Endothelial cell of umbilical vein (primary cell): ENCODE measurements around the gene C11orf65. TPM values are rescaled to one million over a fixed set of nuclear protein-coding genes. Genes with fewer than 3 reads are reported as not detected.

Experiments
- BruUV-seq: library from RNA; stranded (reverse); fragments of 400-500 nt; replicated peaks from 2 replicates; lab custom pipeline; 2021; lab: Mats Ljungman, UMichigan
- CTCF ChIA-PET: fragments of 300-600, 350-600 bp; sonication (Branson Sonifier 250); formaldehyde crosslinking; loops from one replicate; lab custom pipeline; 2021; ENCODE audit warnings: antibody characterized with exemption, inconsistent platforms; lab: Charles Lee
- POLR2A ChIA-PET: fragments of 300-600, 350-600 bp; sonication (Branson Sonifier 250); formaldehyde crosslinking; loops from one replicate; lab custom pipeline; 2021; ENCODE audit warnings: antibody characterized with exemption, inconsistent platforms; lab: Charles Lee
- DNase-seq: peaks from one replicate; pipeline ENCODE4 v3.0.0-alpha.2; 2011; ENCODE audit warnings: low read depth, low spot score
- FAIRE-seq: peaks from 2 replicates; lab custom pipeline; 2011; peaks lifted over from hg19 to GRCh38; lab: Jason Lieb, UNC
- H2AFZ ChIP-seq: 2 replicates; pipeline ENCODE4 v1.6.0; 2012; ENCODE audit warnings: low read depth, low read length, control low read depth, inconsistent platforms
- H3K27ac ChIP-seq: 2 replicates; pipeline ENCODE4 v1.5.1; 2011; ENCODE audit warnings: low read depth, mild to moderate bottlenecking, control low read depth, low read length, moderate library complexity; ENCODE audit not compliant: insufficient read depth
- H3K27me3 ChIP-seq, 2 experiments: 2 replicates each; pipeline versions ENCODE4 v1.6.0 to v1.6.1; 2011; ENCODE audit warnings: low read length in 2 of 2, mixed read lengths in 1 of 2; ENCODE audit not compliant: control insufficient read depth in 2 of 2, insufficient read depth in 2 of 2
- H3K36me3 ChIP-seq, 2 experiments: 2 replicates in 1 of 2; 3 replicates in 1 of 2; pipeline ENCODE4 v1.5.1; 2011; ENCODE audit warnings: low read length in 2 of 2, mild to moderate bottlenecking in 1 of 2, moderate library complexity in 1 of 2; ENCODE audit not compliant: control insufficient read depth in 2 of 2, insufficient read depth in 2 of 2; ENCODE audit errors: extremely low read depth in 1 of 2
- H3K4me1 ChIP-seq: 3 replicates; pipeline ENCODE4 v1.5.1; 2011; ENCODE audit warnings: mild to moderate bottlenecking, low read length; ENCODE audit not compliant: control insufficient read depth, insufficient read depth; ENCODE audit errors: extremely low read depth
- H3K4me2 ChIP-seq: 2 replicates; pipeline ENCODE4 v1.6.1; 2011; ENCODE audit warnings: low read length, control low read depth, mixed read lengths; ENCODE audit not compliant: insufficient read depth
- H3K4me3 ChIP-seq, 3 experiments: fragments of 200-600 bp in 1 of 3; sonication (generic), shearing (Covaris generic) in 1 of 3; replicated peaks in 1 of 3; 2 replicates each; pipeline ENCODE4 v1.5.1; 2011 to 2016; ENCODE audit warnings: control low read depth in 3 of 3, low read length in 3 of 3, mild to moderate bottlenecking in 2 of 3, inconsistent platforms in 1 of 3, low read depth in 1 of 3, moderate library complexity in 1 of 3; ENCODE audit not compliant: insufficient read depth in 1 of 3
- H3K79me2 ChIP-seq: 2 replicates; pipeline ENCODE4 v1.6.0; 2012; ENCODE audit warnings: low read length, inconsistent platforms; ENCODE audit not compliant: control insufficient read depth, insufficient read depth
- H3K9ac ChIP-seq: replicated peaks from 2 replicates; pipeline ENCODE3; 2011; ENCODE audit warnings: low read length, control low read depth; ENCODE audit not compliant: insufficient read depth; ENCODE audit errors: extremely low read depth
- H3K9me1 ChIP-seq: replicated peaks from 3 replicates; pipeline ENCODE4 v1.6.0; 2011; ENCODE audit warnings: mild to moderate bottlenecking, low read length; ENCODE audit not compliant: control insufficient read depth, insufficient read depth; ENCODE audit errors: extremely low read depth
- H3K9me3 ChIP-seq: replicated peaks from 2 replicates; pipeline ENCODE4 v1.5.1; 2012; ENCODE audit warnings: low read length, inconsistent platforms; ENCODE audit not compliant: control insufficient read depth, insufficient read depth
- H4K20me1 ChIP-seq: replicated peaks from 2 replicates; pipeline ENCODE3; 2011; ENCODE audit warnings: mild to moderate bottlenecking, low read length; ENCODE audit not compliant: control insufficient read depth, insufficient read depth; ENCODE audit errors: extremely low read depth
- EZH2 ChIP-seq: IDR thresholded peaks from 2 replicates; pipeline ENCODE4 v1.6.1; 2012; ENCODE audit warnings: borderline replicate concordance, low read depth, mild to moderate bottlenecking, moderate library complexity, low read length, inconsistent platforms; ENCODE audit not compliant: severe bottlenecking
- FOS ChIP-seq: IDR thresholded peaks from 2 replicates; pipeline ENCODE4 v1.6.1; 2011; ENCODE audit warnings: mild to moderate bottlenecking, low read length, moderate library complexity, borderline replicate concordance; ENCODE audit not compliant: insufficient read depth
- GATA2 ChIP-seq: IDR thresholded peaks from 2 replicates; pipeline ENCODE4 v1.7.0; 2011; ENCODE audit warnings: low read depth, mild to moderate bottlenecking, moderate library complexity, mixed read lengths, low read length; ENCODE audit not compliant: insufficient read length, insufficient read depth
- JUN ChIP-seq: IDR thresholded peaks from 2 replicates; pipeline ENCODE4 v1.6.1; 2011; ENCODE audit warnings: borderline replicate concordance, low read depth; ENCODE audit not compliant: insufficient read length, insufficient read depth
- MYC ChIP-seq: IDR thresholded peaks from one replicate; pipeline ENCODE4 v1.6.1; 2011; ENCODE audit warnings: mild to moderate bottlenecking, low read depth, low read length
- POLR2A ChIP-seq: IDR thresholded peaks from 2 replicates; pipeline ENCODE4 v1.6.1; 2012; ENCODE audit warnings: low read depth, mild to moderate bottlenecking, control low read depth, low read length
- POLR2AphosphoS5 ChIP-seq: IDR thresholded peaks from 2 replicates; pipeline ENCODE4 v1.6.1; 2012; ENCODE audit warnings: low read depth, mild to moderate bottlenecking, control low read depth, low read length, moderate library complexity; ENCODE audit not compliant: insufficient read depth
- dilution Hi-C: fragments of 300-500 bp; cut with MboI; formaldehyde crosslinking; loops from one replicate; pipeline ENCODE4 v1.15.0; 2019; ENCODE audit warnings: low sequenced_read_pairs; ENCODE audit not compliant: extremely low pct_ligation_motif_present
- intact Hi-C: fragments of 100-400 bp; cut with micrococcal nuclease; formaldehyde crosslinking; loops from one replicate; pipeline ENCODE4 v1.10.0; 2022
- polyA plus RNA-seq, 4 experiments: library from polyadenylated mRNA; depleted of rRNA in 3 of 4; stranded (reverse) in 3 of 4; unstranded in 1 of 4; fragments of >200 nt; gene quantifications; 2 replicates each; pipeline versions ENCODE4 v1.2.1 to v1.2.3, GENCODE V29; 2011 to 2012; ENCODE audit warnings: missing spikeins in 1 of 4
- total RNA-seq: library from RNA; stranded (reverse); gene quantifications from 2 replicates; pipeline ENCODE4 v1.2.3, GENCODE V29; 2021
- TF ChIP-seq, protein P1 (sequence below), 2 donors: IDR thresholded peaks; 1 replicate in 1 of 2; 2 replicates in 1 of 2; pipeline ENCODE4 v1.5.1; 2011; ENCODE audit warnings: low read length in 2 of 2, mild to moderate bottlenecking in 2 of 2, moderate library complexity in 2 of 2, control low read depth in 1 of 2, inconsistent platforms in 1 of 2, low read depth in 1 of 2; ENCODE audit not compliant: insufficient read depth in 1 of 2; ENCODE audit errors: extremely low read depth in 1 of 2
- TF ChIP-seq, protein P2 (sequence below): IDR thresholded peaks from 2 replicates; pipeline ENCODE4 v1.6.1; 2011; ENCODE audit not compliant: insufficient read depth, insufficient read length

Gene C11orf65
- total and polyA plus RNA-seq, 2 donors (not counting 3 experiments of a cell fraction or from before 2014, with no cell fraction given), result not detected

DNA sequence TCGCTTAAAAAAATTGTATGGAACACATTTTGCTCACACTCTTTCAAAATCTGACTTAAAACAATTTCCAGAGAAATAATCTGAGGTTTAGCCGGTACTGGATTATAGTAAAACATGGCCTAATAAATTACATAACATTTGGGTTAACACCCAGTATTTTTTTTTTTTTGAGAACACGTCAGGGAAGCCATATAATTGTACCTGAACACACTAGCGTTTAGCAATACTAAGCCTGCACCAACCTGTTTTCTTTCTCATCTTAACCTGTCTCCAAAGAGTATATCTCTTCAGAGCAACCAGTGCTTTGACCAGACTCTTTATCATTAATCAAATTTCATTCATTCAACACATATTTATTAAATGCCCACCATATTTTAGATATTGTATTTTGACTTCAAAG lies 32.8 kb upstream of the C11orf65 start:
- H2AFZ ChIP-seq, result no peak overlapping the region
- no peak overlapping the region for H3K4me2 ChIP-seq
- DNase-seq, result no peak
- dilution Hi-C loops, result no loop called here
- H3K4me1 ChIP-seq, result peaks cover 10% of the 10 kb centered on the region
- no peaks in the 10 kb centered on the region for H3K9me1 ChIP-seq
- no peak overlapping the region for H3K4me3 ChIP-seq
- BruUV-seq, result no TSS peak
- no peaks in the 10 kb centered on the region for H3K36me3 ChIP-seq
- H3K9me3 ChIP-seq, result no peaks in the 10 kb centered on the region
- TF ChIP-seq FOS (no peak), POLR2A (no peak), JUN (no peak), MYC (no peak), POLR2AphosphoS5 (no peak), GATA2 (no peak), EZH2 (no peak)
- TF ChIP-seq, protein P1, sequence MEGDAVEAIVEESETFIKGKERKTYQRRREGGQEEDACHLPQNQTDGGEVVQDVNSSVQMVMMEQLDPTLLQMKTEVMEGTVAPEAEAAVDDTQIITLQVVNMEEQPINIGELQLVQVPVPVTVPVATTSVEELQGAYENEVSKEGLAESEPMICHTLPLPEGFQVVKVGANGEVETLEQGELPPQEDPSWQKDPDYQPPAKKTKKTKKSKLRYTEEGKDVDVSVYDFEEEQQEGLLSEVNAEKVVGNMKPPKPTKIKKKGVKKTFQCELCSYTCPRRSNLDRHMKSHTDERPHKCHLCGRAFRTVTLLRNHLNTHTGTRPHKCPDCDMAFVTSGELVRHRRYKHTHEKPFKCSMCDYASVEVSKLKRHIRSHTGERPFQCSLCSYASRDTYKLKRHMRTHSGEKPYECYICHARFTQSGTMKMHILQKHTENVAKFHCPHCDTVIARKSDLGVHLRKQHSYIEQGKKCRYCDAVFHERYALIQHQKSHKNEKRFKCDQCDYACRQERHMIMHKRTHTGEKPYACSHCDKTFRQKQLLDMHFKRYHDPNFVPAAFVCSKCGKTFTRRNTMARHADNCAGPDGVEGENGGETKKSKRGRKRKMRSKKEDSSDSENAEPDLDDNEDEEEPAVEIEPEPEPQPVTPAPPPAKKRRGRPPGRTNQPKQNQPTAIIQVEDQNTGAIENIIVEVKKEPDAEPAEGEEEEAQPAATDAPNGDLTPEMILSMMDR (IDR thresholded peaks at IDR 0.05; ENCODE audit: extremely low read depth in 1 of 2, insufficient read depth in 1 of 2, low read depth in 1 of 2, low read length in 2 of 2), result no peak
- TF ChIP-seq, protein P2, sequence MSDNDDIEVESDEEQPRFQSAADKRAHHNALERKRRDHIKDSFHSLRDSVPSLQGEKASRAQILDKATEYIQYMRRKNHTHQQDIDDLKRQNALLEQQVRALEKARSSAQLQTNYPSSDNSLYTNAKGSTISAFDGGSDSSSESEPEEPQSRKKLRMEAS, result no peak
- intact Hi-C loops, result no loop called here
- no peaks in the 10 kb centered on the region for H4K20me1 ChIP-seq
- H3K79me2 ChIP-seq, result peaks cover 7% of the 10 kb centered on the region
- no peak for FAIRE-seq
- H3K27me3 ChIP-seq, result no peaks in the 10 kb centered on the region
- H3K9ac ChIP-seq, result no peak overlapping the region
- no peak overlapping the region for H3K27ac ChIP-seq
- POLR2A ChIA-PET, result no interaction called here
- CTCF ChIA-PET, result no interaction called here
